MM.1S (cell line): ENCODE measurements around the gene MRPL20.

Source experiments
- CTCF ChIP-seq: fragments of 300-600 bp; sonication (generic); IDR thresholded peaks from 2 replicates; pipeline ENCODE4 v1.5.1; 2016; ENCODE audit warnings: antibody characterized with exemption, low read length, mixed read lengths
- EZH2 ChIP-seq: fragments of 300-600 bp; sonication (generic); optimal IDR thresholded peaks from 2 replicates; pipeline ENCODE3; 2017; ENCODE audit warnings: low read depth, mild to moderate bottlenecking, antibody characterized with exemption, low read length, mixed read lengths

GRCh38 chr1:1393428-1393827 lies 13.7 kb downstream of the MRPL20 start:
- TF ChIP-seq CTCF = no peak
- no peak for TF ChIP-seq EZH2
